Cardiac muscle cell (in vitro differentiated cells and primary cell): ENCODE results near the gene ZFP69. TPM values are rescaled to one million over a fixed set of nuclear protein-coding genes. Genes with fewer than 3 reads are reported as not detected.
A peak's percentile ranks its signal among the peaks of the same experiment; 100 is the strongest.
"Not testable (repeated sequence)": the region's sequence is repeated elsewhere in the genome, so short reads cannot be mapped to it uniquely, and the experiment has no call there.

Source experiments
- DNase-seq, 2 donors: peaks; one replicate each; pipeline versions ENCODE4 v3.0.0 to v3.0.0-alpha.2; 2010 to 2017; ENCODE audit warnings: low read depth in 1 of 2, low spot score in 1 of 2
- H3K27ac ChIP-seq: fragments of 200-600 bp; sonication (generic); 2 replicates; pipeline ENCODE4 v1.5.1; 2016
- H3K27me3 ChIP-seq: fragments of 200-600 bp; sonication (generic); 2 replicates; pipeline ENCODE4 v1.6.0; 2016; ENCODE audit warnings: control low read depth
- H3K36me3 ChIP-seq: fragments of 200-600 bp; sonication (generic); 2 replicates; pipeline ENCODE4 v1.5.1; 2016; ENCODE audit warnings: control low read depth
- H3K4me1 ChIP-seq: fragments of 200-600 bp; sonication (generic); 2 replicates; pipeline ENCODE4 v1.8.1; 2017; ENCODE audit warnings: low read depth, mild to moderate bottlenecking, mixed run types
- H3K4me3 ChIP-seq: fragments of 200-600 bp; sonication (generic); 2 replicates; pipeline ENCODE4 v1.5.1; 2016; ENCODE audit warnings: mild to moderate bottlenecking
- H3K9me3 ChIP-seq: fragments of 200-600 bp; sonication (generic); 2 replicates; pipeline ENCODE4 v1.5.1; 2017; ENCODE audit warnings: low read depth, mild to moderate bottlenecking, control low read depth
- CTCF ChIP-seq: IDR thresholded peaks from 2 replicates; pipeline ENCODE4 v1.5.1; 2012; ENCODE audit warnings: low read depth, mild to moderate bottlenecking, low read length
- polyA plus RNA-seq: library from polyadenylated mRNA; unstranded; fragments of >200 nt; fragmentation: Nextera tagmentation; extraction: Ambion mirVana; gene quantifications from 2 replicates; pipeline ENCODE4 v1.2.1, GENCODE V29; 2016
- total RNA-seq: library from RNA; depleted of rRNA; stranded (reverse); fragments of >200 nt; gene quantifications from 2 replicates; pipeline ENCODE4 v1.2.3, GENCODE V29; 2016

ZFP69 gene
- total and polyA plus RNA-seq, 2 experiments from 2014 or later, result 2.9 to 7.2 TPM

GRCh38 chr1:40478276-40478675 lies 1.2 kb downstream of the ZFP69 start:
- peak overlapping the region; percentile 93 for H3K4me3 ChIP-seq
- no peak for DNase-seq
- H3K4me1 ChIP-seq, result no peaks in the 10 kb centered on the region
- no peaks in the 10 kb centered on the region for H3K9me3 ChIP-seq
- no peak for TF ChIP-seq CTCF
- no peaks in the 10 kb centered on the region for H3K27me3 ChIP-seq
- H3K36me3 ChIP-seq, result no peaks in the 10 kb centered on the region
- no peak overlapping the region for H3K27ac ChIP-seq

- Histone ChIP-seq H3K36me3 (no peaks in the 10 kb centered on the region), H3K9me3 (no peaks in the 10 kb centered on the region), H3K27me3 (no peaks in the 10 kb centered on the region), H3K4me3 (no peak overlapping the region), H3K4me1 (no peaks in the 10 kb centered on the region), H3K27ac (no peak overlapping the region)
- no peak for TF ChIP-seq CTCF
- DNase-seq, result no peak
Observed at GRCh38 chr1:40479156-40479555, 2.1 kb downstream of the ZFP69 start.

- no peak overlapping the region for H3K4me3 ChIP-seq
- no peaks in the 10 kb centered on the region for H3K9me3 ChIP-seq
- TF ChIP-seq CTCF, result no peak
- no peaks in the 10 kb centered on the region for H3K27me3 ChIP-seq
- no peak overlapping the region for H3K27ac ChIP-seq
- no peaks in the 10 kb centered on the region for H3K4me1 ChIP-seq
- H3K36me3 ChIP-seq, result peaks cover 17% of the 10 kb centered on the region
- no peak for DNase-seq
Observed at GRCh38 chr1:40495315-40495903, 18.3 kb downstream of the ZFP69 start.

- not testable (repeated sequence) for DNase-seq, H3K9me3 ChIP-seq, H3K4me1 ChIP-seq, H3K27ac ChIP-seq, H3K4me3 ChIP-seq, H3K27me3 ChIP-seq, H3K36me3 ChIP-seq
Observed at GRCh38 chr1:40502651-40503050, 25.6 kb downstream of the ZFP69 start.

- Histone ChIP-seq H3K27me3 (no peaks in the 10 kb centered on the region), H3K4me1 (peaks cover 4% of the 10 kb centered on the region), H3K4me3 (peak overlapping the region; percentile 58), H3K36me3 (no peaks in the 10 kb centered on the region), H3K27ac (no peak overlapping the region), H3K9me3 (no peaks in the 10 kb centered on the region)
- no peak for TF ChIP-seq CTCF
- no peak for DNase-seq
Observed at GRCh38 chr1:40507973-40508372, 30.9 kb downstream of the ZFP69 start.

GRCh38 chr1:40508375-40509341 lies 31.6 kb downstream of the ZFP69 start, which contains the start of gene EXO5:
EXO5 (plus strand) TSS chr1:40508767; CDS start chr1:40514545, 5,778 bp downstream.
- TF ChIP-seq CTCF, result no peak

More at GRCh38 chr1:40508375-40509341, 31.6 kb downstream of the ZFP69 start, which contains the start of gene EXO5:
- H3K4me3 ChIP-seq, result peak within 1 kb of the TSS; percentile 58
- H3K27me3 ChIP-seq, result no peaks in the 10 kb centered on the region
- H3K27ac ChIP-seq, result peak within 1 kb of the TSS; percentile 31
- DNase-seq, result peak; percentile 81 to 85
- peaks cover 4% of the 10 kb centered on the region for H3K4me1 ChIP-seq
- no peaks in the 10 kb centered on the region for H3K36me3 ChIP-seq
- no peaks in the 10 kb centered on the region for H3K9me3 ChIP-seq
